Heart left ventricle (tissue), 13 donors: Measurements from ENCODE around the gene SLC6A4.

Experiments used
- POLR2A ChIP-seq, 2 donors: fragments of 450-650 bp; IDR thresholded peaks; one replicate each; pipeline ENCODE4 v1.6.1; 2017; ENCODE audit warnings: antibody characterized with exemption in 2 of 2, mild to moderate bottlenecking in 2 of 2, moderate library complexity in 2 of 2
- TF ChIP-seq, protein P1 (sequence below), 12 donors: fragments of 200-600 bp; sonication (generic) in 4 of 12; IDR thresholded peaks; one replicate each; pipeline versions ENCODE4 v1.5.0 to v1.8.0; 2018 to 2022; ENCODE audit warnings: antibody characterized with exemption in 12 of 12, mild to moderate bottlenecking in 5 of 12
- donor health status: ischemic (EF 13 %, LVEDD 7.1; RV severe dilation, severe dysfunction).
- donor health status: DM: no; HTN: yes; CAD: no.
- donor health status: DM: no; HTN: no; CAD: no.
- donor health status: ischemic (EF 25% LVEDD 6.9; RV normal size, moderate dysfunction).
- donor health status: ischemic (EF 25% LVEDD 5.7; RV mildly dilated, moderate dysfunction).
- donor health status: ischemic (EF 35%, LVEDD 5.7; RV mildly dilated, moderate dysfunction).
- donor health status: nonischemic (EF 11% LVEDD 7.7; RV severe dilation, severe dysfunction).
- donor health status: DM: yes; HTN: yes; CAD: no.
- donor health status: PGD.
- donor health status: ischemic (EF 29% LVEDD 5.4; RV normal size, mild dysfunction).
- donor health status: nonischemic (EF 23%, LVEDD 6.1; RV moderate dilation, normal function).

DNA sequence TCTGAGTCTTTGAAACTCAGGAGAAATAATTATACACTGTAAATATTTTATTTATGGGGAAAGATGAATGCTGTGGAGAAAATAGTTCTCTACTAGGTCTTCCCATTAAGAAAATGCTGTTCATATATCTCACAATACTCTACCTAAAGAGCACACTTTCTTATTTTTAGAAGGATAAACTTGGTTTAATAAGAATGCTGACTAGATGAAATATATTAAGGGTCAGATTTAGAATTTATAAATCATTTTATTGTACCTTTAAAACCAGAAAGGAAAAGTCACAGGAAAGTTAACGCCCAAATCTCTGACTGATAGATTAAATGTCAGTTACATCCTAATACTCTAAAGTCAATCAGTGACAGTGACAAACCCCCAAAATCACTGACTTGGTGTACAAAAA is 48.7 kb downstream of the SLC6A4 start:
- TF ChIP-seq, protein P1, sequence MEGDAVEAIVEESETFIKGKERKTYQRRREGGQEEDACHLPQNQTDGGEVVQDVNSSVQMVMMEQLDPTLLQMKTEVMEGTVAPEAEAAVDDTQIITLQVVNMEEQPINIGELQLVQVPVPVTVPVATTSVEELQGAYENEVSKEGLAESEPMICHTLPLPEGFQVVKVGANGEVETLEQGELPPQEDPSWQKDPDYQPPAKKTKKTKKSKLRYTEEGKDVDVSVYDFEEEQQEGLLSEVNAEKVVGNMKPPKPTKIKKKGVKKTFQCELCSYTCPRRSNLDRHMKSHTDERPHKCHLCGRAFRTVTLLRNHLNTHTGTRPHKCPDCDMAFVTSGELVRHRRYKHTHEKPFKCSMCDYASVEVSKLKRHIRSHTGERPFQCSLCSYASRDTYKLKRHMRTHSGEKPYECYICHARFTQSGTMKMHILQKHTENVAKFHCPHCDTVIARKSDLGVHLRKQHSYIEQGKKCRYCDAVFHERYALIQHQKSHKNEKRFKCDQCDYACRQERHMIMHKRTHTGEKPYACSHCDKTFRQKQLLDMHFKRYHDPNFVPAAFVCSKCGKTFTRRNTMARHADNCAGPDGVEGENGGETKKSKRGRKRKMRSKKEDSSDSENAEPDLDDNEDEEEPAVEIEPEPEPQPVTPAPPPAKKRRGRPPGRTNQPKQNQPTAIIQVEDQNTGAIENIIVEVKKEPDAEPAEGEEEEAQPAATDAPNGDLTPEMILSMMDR (IDR thresholded peaks at IDR 0.05) = no peak
- no peak for TF ChIP-seq POLR2A (IDR thresholded peaks at IDR 0.05)
